GM18519 (cell line): ENCODE results near the gene CSNK1G3.

Source experiments
- ATAC-seq: cut with Tn5 transposase; IDR thresholded peaks from one replicate; pipeline ENCODE4 v1.9.1; 2021; ENCODE audit warnings: mild to moderate bottlenecking, moderate library complexity; ENCODE audit not compliant: unreplicated experiment, low FRiP score

The CSNK1G3 gene

DNA sequence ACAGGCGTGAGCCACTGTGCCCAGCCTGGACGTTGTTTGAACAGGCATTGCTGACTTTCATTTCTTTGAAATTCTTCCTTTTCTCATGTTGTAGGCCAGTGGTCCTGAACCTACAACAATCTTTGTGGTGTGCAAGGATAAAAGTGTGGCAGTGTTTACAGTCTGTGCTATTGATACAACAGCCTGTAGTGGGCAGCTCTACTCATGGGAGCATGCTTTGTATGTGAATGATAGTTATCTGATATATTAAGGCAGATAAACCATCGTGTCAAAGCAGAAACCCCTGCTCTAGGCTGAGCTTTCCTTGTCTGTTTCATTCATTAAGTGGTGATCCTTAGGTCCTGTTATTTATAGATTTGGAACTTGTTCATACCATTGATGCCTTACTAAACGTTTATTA lies 42.6 kb downstream of the CSNK1G3 start:
- no peak for ATAC-seq

DNA sequence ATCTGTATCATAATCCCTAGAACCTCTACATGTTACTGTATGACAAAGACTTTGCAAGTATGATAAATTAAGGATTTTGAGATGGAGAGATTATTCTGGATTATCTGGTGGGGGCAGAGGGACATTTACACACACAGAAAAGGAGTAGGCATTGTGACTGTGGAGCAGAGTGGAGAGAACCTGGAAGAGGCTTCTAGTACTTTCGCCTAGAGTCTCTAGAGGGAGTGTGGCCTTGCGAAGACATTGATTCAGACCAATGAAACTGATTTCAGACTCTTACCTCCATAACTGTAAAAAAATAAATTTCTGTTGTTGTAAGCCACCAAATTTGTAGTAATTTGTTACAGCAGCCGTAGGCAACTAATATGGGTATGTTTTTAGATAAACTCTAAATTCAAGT lies 45.9 kb downstream of the CSNK1G3 start:
- ATAC-seq: no peak

DNA sequence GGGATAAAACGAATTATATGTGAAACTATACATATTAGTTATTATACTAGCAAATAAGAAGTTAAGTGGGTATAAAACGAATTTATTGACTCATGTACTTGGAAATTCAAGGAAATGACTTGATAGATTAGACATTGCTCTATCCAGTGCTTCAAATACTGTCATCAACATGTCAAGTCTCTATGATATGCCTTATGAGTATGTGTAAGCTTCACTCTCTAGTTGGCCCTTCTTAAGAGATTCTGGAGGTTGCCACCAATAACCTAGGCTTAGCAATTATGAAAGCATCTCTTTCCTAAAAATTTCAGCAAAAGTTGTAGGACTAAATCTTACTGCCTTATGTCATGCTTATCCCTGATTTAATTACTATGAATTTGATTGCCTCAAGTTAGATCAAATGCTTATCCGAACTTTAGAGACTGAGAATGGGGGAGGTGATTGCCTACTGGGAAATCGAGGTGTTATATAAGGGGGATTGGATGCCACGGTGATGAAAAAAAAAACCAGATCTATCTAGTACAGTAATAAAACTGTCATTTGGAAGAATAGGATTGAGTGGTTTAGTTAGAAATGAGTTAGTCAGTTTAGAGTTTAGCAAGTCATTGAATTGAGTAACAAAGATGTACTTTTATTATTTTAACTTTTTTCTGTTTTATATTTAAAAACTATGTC lies 46.9 kb downstream of the CSNK1G3 start:
- no peak for ATAC-seq

DNA sequence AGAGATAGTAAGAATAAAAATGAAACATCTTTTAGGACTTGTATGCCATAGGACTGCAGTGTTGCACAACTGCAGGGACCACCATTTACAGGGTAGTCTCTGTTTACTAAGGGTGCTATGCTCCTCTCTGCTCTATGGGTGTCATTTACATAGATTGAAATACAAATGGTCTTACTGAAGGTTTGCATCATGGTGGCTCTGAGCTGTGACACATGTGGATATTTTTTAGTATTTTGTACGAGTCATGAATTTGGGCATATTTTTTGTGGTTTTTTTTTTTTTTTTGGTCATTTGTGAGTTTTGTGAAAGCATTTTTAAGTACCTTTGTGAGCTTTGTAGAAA lies 47.4 kb downstream of the CSNK1G3 start:
- no peak for ATAC-seq

DNA sequence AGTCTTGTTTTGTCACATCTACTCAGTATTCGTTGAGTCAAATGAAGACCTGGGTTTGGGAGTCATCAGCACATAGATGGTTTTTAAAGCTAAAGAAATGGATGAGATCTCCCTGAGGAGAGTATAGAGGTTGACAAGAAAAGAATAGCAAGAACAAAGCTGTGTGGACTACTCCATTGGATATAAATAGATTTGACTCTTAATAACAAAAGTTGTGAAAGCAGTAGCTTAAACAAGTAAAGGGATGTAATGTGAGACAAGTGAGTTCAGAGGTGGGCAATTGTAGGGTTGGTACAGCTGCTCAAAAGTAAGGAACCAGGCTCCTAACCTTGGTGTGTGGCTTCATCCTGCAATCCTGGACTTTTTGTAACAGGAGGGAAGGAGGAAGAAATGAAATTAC lies 49.3 kb downstream of the CSNK1G3 start:
- no peak for ATAC-seq

DNA sequence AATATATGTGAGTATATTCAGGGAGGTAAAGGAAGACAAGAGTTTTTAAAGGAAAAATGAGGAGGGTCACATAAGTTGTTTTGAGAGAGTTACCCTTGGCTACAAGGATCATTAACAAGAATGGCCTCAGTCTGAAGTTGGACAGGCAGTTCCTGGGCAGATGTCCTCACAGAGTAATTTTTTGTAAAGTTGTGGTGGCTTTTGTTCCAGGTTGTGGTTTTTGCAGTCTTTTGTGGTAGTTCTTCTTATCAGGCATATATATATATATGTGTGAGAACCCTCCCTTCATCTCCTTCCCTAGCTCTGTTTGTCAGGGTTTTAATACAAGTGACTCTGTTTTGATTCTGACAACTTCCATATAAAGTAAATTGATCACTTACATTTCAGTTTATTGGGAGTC lies 60.0 kb downstream of the CSNK1G3 start:
- no peak for ATAC-seq

DNA sequence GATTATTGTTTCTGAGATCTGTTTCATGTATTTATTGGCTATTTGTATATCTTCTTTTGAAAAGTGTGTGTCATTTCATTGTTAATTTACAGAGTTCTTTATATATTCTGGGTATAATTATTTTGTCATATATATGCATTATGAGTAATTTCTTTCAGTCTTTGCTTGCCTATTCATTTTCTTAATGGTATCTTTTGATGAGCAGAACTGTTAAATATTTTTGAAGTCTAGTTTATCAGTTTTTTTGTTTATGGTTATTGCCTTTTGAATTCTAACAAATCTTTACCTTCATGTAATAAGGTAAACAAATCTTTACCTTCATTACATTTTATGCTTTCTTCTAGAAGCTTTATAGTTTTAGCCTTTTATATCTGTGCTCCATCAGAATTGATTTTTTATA lies 66.4 kb downstream of the CSNK1G3 start:
- no peak for ATAC-seq

DNA sequence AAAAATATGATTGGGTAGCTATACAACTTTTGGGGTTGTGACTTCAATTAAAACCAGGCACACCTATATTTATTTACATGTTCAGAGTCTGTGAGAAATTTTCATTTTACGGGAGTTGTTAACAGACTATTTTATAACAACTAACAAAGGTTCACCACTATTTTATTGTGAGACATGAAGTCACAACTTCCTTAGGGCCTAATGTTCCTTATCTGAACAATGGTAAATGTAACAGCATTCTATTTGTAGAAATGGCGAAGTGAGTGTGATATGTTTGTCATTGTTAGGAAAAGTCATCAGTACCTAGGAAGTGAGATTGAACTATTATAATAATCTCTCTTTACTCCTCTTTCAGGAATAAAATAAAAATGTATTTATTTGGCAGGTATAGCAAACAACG lies 67.4 kb downstream of the CSNK1G3 start:
- ATAC-seq: no peak

DNA sequence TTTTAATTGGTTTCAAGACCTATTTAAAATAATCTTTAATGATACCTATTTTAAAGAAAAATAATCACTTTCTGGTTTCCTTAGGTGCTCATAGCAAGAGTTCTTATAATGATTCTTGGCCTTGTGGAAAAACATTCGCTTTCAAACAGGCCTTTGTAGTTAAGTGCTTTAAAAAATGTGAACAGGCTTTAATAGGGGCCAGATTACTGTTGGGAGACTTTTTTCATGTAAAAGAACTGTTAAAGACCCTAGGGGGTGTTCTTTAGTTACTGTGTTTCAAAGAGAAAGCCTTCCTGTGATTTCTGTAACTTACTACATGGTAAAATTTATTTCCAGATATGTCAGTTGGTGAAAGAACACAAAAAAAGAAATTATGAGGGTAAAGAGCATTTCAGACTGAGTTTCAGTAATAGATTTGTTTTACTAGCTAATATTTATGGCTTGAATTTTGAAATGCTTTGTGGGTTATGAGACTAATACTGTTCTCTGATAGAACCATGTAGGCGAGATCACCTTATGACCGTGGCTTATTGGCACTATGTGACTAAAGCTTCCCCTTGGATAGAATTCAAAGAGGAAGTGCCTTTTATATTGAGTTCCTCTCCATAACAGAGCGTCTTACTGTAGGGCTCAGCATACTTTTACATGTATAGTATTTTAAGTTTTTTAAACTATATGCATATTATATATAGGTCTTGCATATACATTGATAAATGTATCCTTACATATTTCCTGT lies 70.7 kb downstream of the CSNK1G3 start:
- no peak for ATAC-seq

DNA sequence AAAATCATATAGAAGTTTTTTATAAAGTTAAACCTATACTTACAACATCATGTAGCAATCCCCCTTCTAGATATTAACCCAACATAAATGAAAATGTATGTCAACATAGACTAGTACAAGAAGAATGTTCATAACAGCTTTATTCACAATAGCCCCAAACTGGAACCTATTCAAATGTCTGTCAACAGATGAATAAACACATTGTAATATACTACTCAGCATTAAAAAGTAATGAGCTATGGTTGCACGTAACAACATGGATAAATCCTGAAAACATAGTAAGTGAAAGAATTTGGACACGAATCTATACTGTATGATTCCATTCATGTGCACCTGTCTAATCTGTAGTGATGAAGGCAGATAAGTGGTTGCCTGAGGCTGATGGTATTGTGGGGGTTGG lies 73.9 kb downstream of the CSNK1G3 start:
- no peak for ATAC-seq

DNA sequence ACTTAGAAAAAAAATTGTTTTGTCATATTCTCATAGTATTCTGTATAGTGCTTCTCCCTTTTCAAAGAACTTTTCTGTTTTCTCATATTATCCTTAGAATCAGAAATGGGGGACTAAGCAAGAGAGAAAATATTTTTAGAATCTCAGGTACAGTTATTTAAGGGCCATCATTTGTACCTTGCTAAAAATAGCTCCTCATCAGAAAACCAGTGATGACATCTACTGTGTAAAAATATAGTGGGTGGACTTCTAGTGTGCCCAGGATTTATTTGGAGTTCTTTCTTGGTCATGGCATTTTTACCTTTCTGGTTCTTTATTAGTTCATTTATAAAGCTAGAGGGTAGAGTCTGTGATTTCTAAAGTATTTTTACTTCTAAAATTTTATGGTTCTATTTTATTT lies 82.5 kb downstream of the CSNK1G3 start:
- ATAC-seq: no peak

DNA sequence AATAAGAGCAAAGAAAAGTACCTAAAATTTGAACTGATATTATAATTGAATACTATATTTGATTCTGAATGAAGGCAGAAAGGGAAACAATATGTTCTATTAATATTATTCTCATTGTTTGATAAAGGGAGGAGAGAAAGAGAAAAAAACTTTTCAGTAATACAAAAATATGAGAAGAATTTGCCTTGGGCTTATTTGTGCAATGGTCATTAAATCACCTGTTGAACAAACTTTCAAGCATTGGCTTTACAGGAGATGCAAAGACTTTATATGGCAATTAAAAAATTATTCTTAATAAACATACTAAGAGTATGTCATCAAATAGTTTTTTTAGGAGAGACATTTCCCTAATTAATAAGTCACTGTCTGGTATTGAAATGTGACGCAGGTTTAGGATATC lies 85.0 kb downstream of the CSNK1G3 start:
- no peak for ATAC-seq

DNA sequence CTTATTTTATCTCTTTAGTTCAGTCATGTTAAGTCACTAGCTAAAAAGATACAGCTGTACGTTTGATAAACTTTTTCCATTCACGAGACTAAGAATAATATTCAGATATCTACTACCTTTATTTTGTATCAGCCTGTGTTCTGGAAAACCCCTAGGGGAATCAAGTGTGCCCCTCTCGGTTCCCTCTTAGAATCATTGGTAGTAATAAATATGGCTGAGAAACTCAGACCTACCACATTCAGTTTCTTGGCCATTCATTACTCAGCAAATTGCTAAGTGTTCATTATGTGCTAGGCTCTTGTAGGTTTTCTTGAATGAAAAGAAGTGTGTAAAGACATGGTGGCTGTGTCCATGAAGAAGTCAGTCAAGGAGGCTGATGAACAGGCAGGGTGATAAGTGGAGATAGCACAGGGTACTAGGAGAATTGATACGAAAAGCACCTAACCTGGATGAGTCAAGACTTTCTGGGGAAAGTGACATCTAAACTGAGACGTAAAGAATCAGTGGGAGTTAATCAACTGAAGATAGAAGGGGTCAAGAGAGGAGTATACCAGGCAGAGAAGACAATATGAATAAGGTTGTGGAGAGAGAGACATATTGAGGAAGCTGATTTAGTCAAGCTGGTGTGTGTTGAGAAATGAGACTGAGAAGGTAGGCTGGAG lies 86.2 kb downstream of the CSNK1G3 start:
- no peak for ATAC-seq

DNA sequence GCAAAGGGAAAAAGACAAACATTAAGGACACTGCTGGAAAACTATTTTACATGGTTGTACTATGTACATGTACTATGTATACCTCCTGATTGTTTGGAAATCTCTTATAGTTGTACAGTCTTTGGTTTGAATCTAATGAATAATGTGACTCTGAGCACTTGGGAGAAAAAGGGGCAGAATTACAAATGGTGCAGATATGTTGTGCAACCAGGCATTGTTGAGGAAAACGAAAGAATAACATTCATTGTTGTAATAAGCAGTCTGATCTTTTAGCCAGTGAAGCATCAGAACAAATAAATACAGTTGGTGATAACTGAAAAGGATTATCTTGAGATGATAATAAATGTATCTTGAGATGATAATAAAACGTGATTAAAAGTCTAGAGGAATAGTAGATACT lies 87.2 kb downstream of the CSNK1G3 start:
- no peak for ATAC-seq

DNA sequence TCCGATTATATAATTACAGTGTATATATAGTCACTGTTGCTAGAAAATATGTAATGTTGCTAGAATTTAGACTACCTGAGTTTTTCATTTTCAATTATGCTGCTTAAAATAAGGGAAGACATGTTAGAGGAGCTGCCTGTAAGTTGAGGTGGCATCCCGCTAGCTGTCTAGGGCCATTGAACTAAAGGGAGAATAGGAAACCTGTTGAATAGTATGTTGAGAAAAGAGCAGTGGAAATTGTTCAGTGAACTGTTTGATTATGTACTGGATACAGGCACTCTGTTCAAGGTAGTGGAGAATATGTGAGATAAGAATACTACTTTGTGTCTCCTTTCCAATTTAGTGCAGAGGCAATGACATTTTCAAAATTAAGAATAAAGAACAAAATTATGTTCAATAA lies 89.6 kb downstream of the CSNK1G3 start:
- ATAC-seq: no peak

DNA sequence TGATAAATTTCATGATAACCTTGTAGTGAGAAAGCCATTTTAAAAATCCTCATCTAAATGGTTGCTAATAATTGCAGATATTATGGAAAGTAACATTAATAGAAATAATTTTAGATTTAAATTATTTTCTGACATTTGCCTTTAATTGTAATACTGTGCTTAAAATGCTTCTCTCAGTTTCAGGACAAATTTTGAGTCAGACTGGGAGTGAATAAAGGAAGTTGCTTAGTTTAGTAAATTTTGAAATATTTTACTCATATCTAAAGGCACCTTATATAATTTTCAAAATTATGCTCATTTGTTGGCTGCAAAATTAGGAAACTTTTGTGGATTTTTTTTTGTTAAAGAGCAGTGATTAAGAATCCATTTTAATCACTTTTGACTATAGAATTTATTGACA lies 93.8 kb downstream of the CSNK1G3 start:
- peak; percentile 81 for ATAC-seq

DNA sequence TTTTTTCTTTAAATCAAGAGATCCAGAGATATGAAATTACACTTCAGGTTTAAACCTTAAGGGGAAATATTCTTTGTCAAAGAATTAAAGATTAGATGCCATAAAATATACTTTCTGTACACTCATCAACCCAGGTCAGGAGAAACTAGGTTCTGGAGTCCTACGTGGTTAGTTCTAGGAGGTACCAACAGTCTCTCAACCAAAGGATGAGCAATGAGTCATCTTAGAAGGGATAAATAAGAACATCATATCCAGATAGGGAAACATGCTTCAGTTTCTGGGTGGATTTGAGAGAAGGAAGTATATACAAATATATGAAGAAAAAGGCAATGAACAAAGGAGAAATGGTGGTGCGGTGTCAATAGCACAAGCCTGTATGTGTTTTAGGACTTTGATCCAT lies 98.2 kb downstream of the CSNK1G3 start:
- ATAC-seq: no peak

DNA sequence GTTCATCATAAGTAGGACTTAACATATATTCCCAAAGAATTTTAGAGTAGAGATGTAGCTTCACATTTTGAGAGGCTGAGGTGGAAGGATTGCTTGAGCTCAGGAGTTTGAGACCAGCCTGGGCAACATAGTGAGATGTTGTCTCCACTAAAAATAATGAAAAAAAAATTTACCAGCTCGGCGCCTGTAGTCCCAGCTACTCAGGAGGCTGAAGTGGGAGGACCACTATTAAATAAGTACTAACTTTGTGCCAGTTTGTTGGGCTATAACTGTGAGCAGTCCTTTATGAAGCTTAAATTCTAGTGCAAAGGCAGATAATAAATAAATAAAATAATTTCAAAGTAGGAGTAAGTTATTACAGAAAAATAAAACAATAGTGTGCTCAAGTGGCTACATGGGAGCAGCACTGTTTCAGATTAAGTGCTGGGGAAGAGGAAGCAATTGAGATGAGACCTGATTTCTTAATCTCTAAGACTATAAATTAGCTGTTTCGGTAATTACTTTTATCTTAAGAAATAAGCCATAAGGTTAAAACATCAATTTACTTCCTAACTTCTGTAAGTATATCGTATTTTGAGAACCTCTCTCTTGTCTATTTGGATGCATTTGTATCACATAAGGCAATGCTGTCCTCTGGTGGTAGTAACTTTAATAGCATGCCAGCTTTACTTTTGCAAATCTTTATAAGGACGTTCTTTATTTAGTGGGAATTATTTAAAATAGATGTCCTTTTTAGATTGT lies 98.9 kb downstream of the CSNK1G3 start:
- ATAC-seq: peak; percentile 63

DNA sequence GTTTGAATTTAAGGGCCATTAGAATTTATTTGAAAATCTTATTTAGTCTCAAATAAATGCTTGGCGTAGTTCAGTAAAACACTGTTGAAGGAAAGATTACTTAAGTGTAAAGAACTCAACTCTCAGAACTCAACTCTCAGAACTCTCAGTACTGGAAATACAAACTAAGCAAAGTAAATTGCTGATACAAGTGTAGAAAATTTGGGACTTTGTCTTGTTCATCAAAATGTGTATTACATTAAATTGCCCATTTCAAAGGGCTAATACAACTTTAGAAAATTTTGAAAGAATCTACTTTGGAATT lies 99.4 kb downstream of the CSNK1G3 start:
- no peak for ATAC-seq

DNA sequence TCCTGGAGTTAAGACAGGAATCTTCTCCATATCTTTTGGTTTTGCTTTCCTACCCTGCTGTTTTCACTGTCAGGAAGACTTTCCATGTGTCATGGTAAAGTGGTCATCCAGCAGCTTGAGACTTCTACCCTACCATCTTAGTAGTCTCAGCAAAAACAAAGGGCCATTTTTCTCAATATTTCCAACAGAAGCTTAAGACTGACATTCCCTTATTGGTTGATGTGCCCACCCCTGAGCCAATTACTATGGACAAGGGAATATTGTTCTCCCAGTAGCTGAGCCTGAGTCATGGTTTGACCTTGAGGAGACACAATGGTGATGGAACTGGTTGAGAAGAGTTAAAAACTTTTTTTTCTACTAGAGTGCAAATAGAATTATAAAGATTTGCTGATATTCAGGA lies 105.6 kb downstream of the CSNK1G3 start:
- ATAC-seq: no peak

DNA sequence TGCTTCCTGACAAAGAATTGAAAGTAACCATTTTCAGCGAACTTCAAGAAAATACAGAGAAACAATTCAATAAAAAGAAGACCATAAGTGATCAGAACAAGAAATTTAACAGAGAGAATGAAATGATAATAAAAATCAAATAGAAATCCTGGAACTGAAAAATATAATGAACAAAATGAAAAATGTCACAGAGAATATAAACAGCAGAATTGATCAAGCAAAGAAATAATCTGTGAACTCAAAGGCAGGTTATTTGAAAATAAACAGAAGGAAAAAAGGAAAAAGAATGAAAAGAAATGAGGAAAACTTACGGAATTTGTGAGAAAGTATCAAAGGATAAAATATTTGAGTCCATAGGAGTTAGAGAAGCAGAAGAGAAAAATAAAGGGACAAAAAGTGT lies 114.1 kb downstream of the CSNK1G3 start:
- no peak for ATAC-seq
